Activated naive CD8-positive, alpha-beta T cell treated with anti-CD3 and anti-CD28 coated beads, Interleukin-2, amount 10 ng/mL, durations not matched to agents 7 days and 5 days (primary cell): ENCODE data around the gene CASD1. TPM values are rescaled to one million over a fixed set of nuclear protein-coding genes. Genes with fewer than 3 reads are reported as not detected.

Experiments used
- ATAC-seq: fragments of 150-1000 bp; cut with Tn5 transposase; one replicate; pipeline ENCODE4 v1.10.0; 2021; ENCODE audit warnings: low read depth, moderate library complexity
- POLR2A ChIA-PET: fragments of 350-600 bp; sonication (Branson Sonifier 250); formaldehyde crosslinking; loops from one replicate; lab custom pipeline; 2021; ENCODE audit warnings: antibody characterized with exemption; lab: Charles Lee
- DNase-seq: peaks from one replicate; pipeline ENCODE4 v3.0.0; 2021
- H3K27ac Mint-ChIP-seq: one replicate; pipeline ENCODE4 v1.8.0; 2022; ENCODE audit warnings: mild to moderate bottlenecking, mixed read lengths
- H3K27me3 Mint-ChIP-seq: one replicate; pipeline ENCODE4 v1.8.0; 2022; ENCODE audit warnings: mild to moderate bottlenecking, moderate library complexity, mixed read lengths
- H3K36me3 Mint-ChIP-seq: one replicate; pipeline ENCODE4 v1.8.0; 2021; ENCODE audit warnings: mild to moderate bottlenecking, mixed read lengths
- H3K4me1 Mint-ChIP-seq: one replicate; pipeline ENCODE4 v1.8.0; 2021; ENCODE audit warnings: mixed read lengths
- H3K4me3 Mint-ChIP-seq: one replicate; pipeline ENCODE4 v1.8.0; 2022; ENCODE audit warnings: mild to moderate bottlenecking, moderate library complexity, mixed read lengths
- H3K9me3 Mint-ChIP-seq: one replicate; pipeline ENCODE4 v1.8.0; 2021; ENCODE audit warnings: mixed read lengths
- total RNA-seq, 2 experiments: library from RNA; stranded (reverse); gene quantifications; one replicate each; pipeline ENCODE4 v1.2.3, GENCODE V29; 2021

The CASD1 gene
- total RNA-seq, 2 experiments from 2014 or later, result 17.5 to 17.8 TPM

DNA sequence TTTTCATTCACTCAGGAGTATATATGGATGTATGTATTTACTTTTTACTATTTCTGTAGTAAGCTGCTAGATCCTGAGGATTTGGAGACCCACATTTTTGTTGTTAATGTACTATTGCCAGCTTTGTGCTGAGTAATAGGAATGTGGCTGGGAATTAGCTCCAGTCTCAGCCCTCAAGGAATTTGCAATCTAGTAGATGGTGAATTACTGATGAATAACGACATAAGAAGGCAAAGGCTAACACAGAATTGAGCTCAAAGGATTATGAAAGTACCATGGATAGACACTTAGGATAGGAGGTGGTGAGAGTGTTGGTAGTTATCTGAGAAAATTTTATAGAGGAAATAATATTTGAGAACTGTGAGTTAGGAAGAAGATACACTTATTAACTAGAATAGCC is 19.9 kb downstream of the CASD1 start:
- Mint-ChIP-seq H3K27ac (no peak overlapping the region), H3K4me3 (no peak overlapping the region), H3K9me3 (no peaks in the 10 kb centered on the region), H3K36me3 (peaks cover 10% of the 10 kb centered on the region), H3K27me3 (no peaks in the 10 kb centered on the region), H3K4me1 (no peaks in the 10 kb centered on the region)
- DNase-seq (no peak), ATAC-seq (no peak)
- POLR2A ChIA-PET, result no interaction called here

DNA sequence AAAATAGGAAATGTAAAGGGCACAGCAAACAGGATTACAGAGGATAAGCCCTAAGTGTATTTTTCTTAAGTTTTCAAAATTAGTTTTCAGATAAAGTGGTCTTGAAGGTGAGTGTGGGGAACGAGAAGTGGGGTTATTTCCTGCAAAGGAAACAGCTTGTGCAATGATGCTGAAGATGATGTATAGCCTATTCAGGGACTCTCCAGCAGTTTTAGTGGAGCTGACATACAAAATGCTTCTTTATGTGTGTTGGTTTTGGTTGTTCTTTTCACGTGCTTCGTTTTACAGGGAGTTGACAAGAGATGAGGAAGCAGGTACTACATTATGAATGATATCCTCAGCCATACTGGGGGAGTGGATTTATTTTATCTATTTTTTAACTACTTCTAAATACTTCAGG is 20.5 kb downstream of the CASD1 start:
- no peaks in the 10 kb centered on the region for H3K27me3 Mint-ChIP-seq
- H3K36me3 Mint-ChIP-seq, result peaks cover 11% of the 10 kb centered on the region
- POLR2A ChIA-PET, result no interaction called here
- no peak overlapping the region for H3K27ac Mint-ChIP-seq
- H3K4me1 Mint-ChIP-seq, result no peaks in the 10 kb centered on the region
- no peak for ATAC-seq
- DNase-seq, result no peak
- no peaks in the 10 kb centered on the region for H3K9me3 Mint-ChIP-seq
- H3K4me3 Mint-ChIP-seq, result no peak overlapping the region

DNA sequence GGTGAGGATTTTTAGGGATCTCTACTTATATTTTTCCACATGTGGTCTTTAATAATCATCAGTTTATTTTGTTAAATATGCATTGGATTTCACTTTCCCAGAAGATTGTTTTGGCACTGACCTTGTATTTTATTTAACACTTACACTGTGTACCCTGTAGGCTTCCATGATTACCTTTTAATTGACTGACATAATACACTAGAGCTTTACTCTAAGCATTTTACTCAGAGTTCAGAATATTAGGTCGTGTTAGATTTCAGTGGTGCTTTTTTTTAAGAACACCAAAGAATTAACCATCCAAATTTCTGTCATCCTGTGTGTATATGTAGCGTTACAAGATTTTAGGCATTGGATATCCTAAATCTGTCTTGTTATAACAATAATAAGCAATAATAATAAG is 23.1 kb downstream of the CASD1 start:
- DNase-seq, result no peak
- Mint-ChIP-seq H3K9me3 (no peaks in the 10 kb centered on the region), H3K36me3 (peaks cover 18% of the 10 kb centered on the region), H3K4me3 (no peak overlapping the region), H3K4me1 (no peaks in the 10 kb centered on the region), H3K27me3 (no peaks in the 10 kb centered on the region), H3K27ac (no peak overlapping the region)
- POLR2A ChIA-PET, result no interaction called here
- no peak for ATAC-seq

DNA sequence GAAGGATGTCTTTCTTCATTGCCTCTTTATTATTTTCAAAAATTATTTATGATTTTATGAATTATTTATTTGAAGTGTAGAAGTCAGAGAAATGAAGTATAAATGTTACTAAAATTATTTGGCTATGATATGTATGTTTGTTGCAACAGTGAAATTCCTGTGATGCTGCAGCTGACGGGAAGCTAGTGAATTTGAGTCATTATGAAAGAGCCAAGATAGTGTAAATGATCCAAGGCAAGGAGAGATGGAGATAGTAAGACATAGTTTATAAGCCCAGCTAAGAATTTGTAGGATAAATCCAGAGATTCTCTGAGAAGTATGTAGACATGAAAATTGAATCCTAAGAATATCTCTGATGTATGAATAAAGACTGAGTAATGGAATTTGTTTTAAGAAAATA is 30.8 kb downstream of the CASD1 start:
- POLR2A ChIA-PET, result no interaction called here
- Mint-ChIP-seq H3K4me1 (peaks cover 1% of the 10 kb centered on the region), H3K27me3 (no peaks in the 10 kb centered on the region), H3K9me3 (no peaks in the 10 kb centered on the region), H3K27ac (no peak overlapping the region), H3K4me3 (no peak overlapping the region), H3K36me3 (peaks cover 19% of the 10 kb centered on the region)
- ATAC-seq, result no peak
- no peak for DNase-seq

DNA sequence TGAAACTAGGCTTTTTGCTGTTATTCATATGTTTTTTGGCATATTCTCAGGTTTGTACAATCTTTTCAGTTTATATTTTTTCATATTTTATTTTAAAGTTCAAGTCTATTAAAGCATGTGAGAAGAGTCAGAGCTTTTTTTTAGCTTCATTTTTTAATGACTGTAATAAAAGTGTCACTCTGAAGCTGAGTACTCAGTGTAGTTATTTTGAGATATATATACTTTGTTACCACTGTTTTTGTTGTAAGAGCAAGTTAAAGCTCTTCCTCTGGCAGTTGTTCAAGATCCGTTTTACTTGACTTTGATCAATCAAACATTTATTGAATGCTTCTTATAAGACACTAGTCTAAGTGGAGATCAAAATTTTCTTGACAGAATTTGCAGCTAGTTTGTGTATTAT is 37.5 kb downstream of the CASD1 start:
- H3K9me3 Mint-ChIP-seq, result no peaks in the 10 kb centered on the region
- H3K4me3 Mint-ChIP-seq, result no peak overlapping the region
- POLR2A ChIA-PET, result no interaction called here
- H3K27me3 Mint-ChIP-seq, result no peaks in the 10 kb centered on the region
- no peak for DNase-seq
- no peak overlapping the region for H3K27ac Mint-ChIP-seq
- no peak for ATAC-seq
- peaks cover 12% of the 10 kb centered on the region for H3K36me3 Mint-ChIP-seq
- H3K4me1 Mint-ChIP-seq, result peaks cover 1% of the 10 kb centered on the region

DNA sequence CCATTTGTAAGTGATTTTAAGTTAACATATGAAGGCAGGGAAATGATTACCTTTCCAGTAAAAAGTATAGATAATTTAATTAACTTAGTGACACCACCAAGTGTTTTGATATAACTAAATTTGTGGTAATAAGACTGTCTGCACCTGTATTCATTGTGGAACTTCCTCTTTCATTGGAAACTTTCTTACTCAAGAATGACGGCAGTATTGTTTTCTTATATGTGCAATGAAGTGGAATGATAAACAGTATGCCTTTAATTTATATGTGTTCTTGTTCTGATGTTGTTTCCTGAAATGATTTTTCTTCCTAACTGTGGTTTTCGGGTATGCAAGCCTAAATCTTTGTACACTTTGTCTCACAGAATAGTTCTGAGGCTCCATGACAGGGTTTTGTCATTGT is 46.4 kb downstream of the CASD1 start:
- DNase-seq (no peak), ATAC-seq (no peak)
- no peaks in the 10 kb centered on the region for H3K4me1 Mint-ChIP-seq
- no peak overlapping the region for H3K27ac Mint-ChIP-seq
- no peaks in the 10 kb centered on the region for H3K9me3 Mint-ChIP-seq
- H3K4me3 Mint-ChIP-seq, result no peak overlapping the region
- H3K27me3 Mint-ChIP-seq, result no peaks in the 10 kb centered on the region
- POLR2A ChIA-PET, result interaction anchor here (0.8 kb wide), 1 partner anchor 10 kb away, joined by 4 read pairs; no protein-coding TSS in a partner anchor
- peaks cover 16% of the 10 kb centered on the region for H3K36me3 Mint-ChIP-seq

DNA sequence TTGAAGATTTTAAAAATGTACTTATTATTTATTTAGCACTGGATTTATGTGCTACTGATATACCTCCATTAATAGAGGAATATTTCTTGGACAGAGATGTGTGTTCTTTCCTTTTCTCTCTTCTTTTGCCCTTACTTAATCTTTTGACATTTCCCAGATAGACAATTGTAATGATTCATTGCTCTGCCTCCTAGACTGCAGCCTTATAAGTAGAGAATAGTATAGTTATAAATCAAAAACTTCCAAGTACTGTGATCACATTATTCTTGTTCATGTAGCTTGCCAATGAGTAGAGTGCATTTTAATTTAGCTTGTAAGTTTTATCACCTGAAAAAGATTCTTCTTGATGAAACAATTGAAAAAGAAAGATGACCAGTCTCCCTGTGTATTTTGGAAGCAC is 47.6 kb downstream of the CASD1 start:
- ATAC-seq, result no peak
- Mint-ChIP-seq H3K27me3 (no peaks in the 10 kb centered on the region), H3K4me3 (no peak overlapping the region), H3K36me3 (peaks cover 14% of the 10 kb centered on the region), H3K27ac (no peak overlapping the region), H3K9me3 (no peaks in the 10 kb centered on the region), H3K4me1 (no peaks in the 10 kb centered on the region)
- POLR2A ChIA-PET, result no interaction called here
- DNase-seq, result no peak

DNA sequence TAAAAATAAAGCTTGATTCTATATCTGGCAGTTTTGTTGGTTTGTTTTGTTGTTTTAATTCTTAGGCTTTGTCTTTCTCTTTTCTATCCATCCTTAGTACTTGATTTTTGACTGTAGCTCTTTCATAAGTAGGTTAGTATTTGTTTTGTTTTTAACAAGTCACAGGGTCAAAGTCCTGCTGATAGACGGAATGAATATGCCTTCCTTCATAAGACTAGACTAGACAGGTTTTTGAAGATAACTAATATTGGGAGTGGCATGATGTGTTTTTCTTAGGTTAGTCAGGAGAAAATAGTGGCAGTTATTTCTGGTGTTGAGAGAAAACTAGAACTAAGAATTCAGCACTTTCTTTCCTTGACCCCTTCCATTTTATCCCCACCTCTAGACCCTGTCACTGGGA is 50.4 kb downstream of the CASD1 start:
- H3K4me1 Mint-ChIP-seq, result no peaks in the 10 kb centered on the region
- no peak overlapping the region for H3K27ac Mint-ChIP-seq
- peaks cover 7% of the 10 kb centered on the region for H3K36me3 Mint-ChIP-seq
- H3K4me3 Mint-ChIP-seq, result no peak overlapping the region
- H3K27me3 Mint-ChIP-seq, result no peaks in the 10 kb centered on the region
- no peaks in the 10 kb centered on the region for H3K9me3 Mint-ChIP-seq
- DNase-seq, result no peak
- no peak for ATAC-seq
- POLR2A ChIA-PET, result no interaction called here

DNA sequence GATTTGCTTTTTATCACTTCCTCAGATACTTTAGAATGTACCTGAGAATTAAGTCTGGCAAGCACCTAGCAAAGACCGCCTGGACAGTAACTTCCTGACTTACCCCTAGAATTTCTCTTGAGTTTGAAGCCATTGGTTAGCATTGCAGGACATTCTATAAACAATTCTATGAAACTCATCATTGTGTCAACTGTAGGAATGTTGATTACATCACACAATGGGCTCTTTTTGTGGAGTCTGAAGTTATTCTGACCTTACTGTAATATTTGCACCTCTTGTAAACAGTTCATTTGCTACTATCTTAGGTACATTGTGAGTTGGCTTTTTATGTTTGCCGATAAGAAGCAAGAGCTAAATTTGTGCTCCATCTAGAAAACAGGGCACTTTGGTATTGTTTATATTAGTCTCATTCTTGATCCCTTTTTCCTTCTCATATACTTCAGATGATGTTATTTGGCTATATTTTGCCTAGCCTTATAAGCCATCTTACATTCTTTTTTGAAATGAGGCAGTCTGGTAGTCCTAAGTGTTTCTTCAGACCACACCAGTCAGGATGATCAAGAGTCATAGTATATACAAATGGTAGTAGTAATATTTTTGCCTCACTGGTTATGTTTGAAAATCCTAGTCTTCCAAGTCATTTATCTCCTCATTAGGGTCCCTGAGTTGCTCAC is 52.4 kb downstream of the CASD1 start:
- no peaks in the 10 kb centered on the region for H3K27me3 Mint-ChIP-seq
- H3K27ac Mint-ChIP-seq, result no peak overlapping the region
- no peak overlapping the region for H3K4me3 Mint-ChIP-seq
- peaks cover 7% of the 10 kb centered on the region for H3K36me3 Mint-ChIP-seq
- H3K9me3 Mint-ChIP-seq, result no peaks in the 10 kb centered on the region
- POLR2A ChIA-PET, result no interaction called here
- H3K4me1 Mint-ChIP-seq, result no peaks in the 10 kb centered on the region
- DNase-seq, result no peak
- no peak for ATAC-seq

DNA sequence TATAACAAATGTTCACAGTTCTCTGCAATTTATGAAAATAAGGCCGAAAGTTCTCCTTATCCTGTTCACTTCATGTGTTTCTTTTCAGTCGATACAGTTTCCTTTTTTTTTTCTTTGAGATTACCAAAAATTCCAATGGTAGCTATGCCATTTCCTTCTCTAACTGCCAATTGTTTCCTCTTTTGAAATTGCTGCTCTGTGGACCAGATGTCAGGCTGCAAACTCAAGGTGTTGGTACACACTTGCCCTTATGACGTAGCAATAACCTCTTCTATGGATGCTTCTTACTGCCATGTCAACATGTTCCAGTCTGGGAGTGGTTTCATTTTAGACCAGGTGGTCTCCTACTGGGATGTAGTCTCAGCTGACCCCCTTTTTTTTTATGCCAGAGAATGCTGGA is 52.9 kb downstream of the CASD1 start:
- Mint-ChIP-seq H3K4me3 (no peak overlapping the region), H3K27me3 (no peaks in the 10 kb centered on the region), H3K4me1 (no peaks in the 10 kb centered on the region), H3K9me3 (no peaks in the 10 kb centered on the region), H3K36me3 (peaks cover 3% of the 10 kb centered on the region), H3K27ac (no peak overlapping the region)
- POLR2A ChIA-PET, result no interaction called here
- no peak for DNase-seq
- no peak for ATAC-seq

DNA sequence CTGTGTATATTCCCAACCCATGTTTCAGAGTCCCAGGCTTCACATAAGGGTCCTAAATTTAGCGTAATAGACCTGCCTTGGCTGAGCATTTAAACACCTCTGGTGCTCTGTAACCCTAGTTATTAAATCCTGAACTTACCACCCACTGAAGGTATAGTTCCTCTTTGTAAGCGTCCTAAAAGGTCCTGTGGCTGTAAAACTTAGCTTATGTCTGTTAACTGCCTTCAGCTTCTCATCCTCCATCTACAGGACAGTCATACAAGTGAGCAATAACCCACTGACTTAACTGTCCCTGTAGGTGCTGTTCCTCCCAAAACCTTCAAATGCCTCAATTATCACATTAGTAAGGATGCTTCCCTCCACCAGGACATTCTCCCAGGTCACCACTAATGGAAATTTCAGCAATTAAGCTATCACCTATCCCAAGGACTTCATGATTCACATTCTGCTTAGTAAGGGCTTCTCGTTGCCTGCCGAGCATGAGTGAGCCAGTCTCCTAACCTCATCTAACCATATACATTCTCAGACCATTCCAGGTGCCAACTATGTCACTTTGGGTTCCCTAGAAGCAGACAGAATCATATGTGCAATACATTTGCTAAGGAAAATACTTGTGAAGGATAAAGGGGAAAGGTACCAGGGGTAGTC is 55.8 kb downstream of the CASD1 start:
- POLR2A ChIA-PET, result interaction anchor here (0.7 kb wide), 1 partner anchor 9 kb away, joined by 4 read pairs; no protein-coding TSS in a partner anchor
- Mint-ChIP-seq H3K27me3 (no peaks in the 10 kb centered on the region), H3K9me3 (peaks cover 1% of the 10 kb centered on the region), H3K36me3 (no peaks in the 10 kb centered on the region), H3K27ac (no peak overlapping the region), H3K4me1 (no peaks in the 10 kb centered on the region), H3K4me3 (no peak overlapping the region)
- DNase-seq (no peak), ATAC-seq (no peak)

DNA sequence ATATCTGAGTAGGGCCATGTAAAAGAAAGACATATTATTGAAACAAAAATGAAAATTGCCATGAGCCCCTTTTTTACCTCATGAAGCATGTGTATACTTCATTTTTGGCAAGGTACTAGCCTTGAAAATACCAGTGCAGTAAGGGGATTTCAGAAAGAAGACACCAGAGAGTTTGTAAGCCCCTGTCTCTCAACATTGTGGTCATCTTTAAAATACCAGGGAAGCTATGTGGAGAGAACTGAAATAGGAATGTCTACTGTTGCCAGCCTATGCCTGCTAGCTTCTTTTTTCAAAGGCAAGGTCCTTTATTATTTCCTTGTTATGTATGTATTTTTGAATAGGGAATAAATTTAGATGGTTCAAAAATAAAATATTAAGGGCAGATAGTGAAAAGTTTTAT is 57.8 kb downstream of the CASD1 start:
- DNase-seq (no peak), ATAC-seq (no peak)
- H3K36me3 Mint-ChIP-seq, result peaks cover 7% of the 10 kb centered on the region

DNA sequence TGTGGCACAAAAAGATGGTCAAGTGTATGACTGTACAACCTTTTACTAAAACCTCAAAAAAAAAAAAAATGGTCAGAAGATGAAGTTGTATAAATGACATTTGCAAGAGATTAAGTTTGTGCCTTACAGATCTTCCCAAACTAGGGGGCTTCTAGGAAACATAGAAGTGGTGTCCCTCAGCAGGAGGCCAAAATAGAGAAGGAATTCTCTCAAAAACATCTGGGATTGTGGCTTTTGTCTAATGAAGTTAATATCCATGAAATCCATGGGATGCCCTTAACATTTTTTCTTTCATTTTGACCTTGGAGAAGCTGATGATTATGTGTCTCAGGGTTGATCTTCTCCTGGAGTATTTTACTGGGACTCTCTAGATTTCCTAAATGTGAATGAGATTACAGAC is 62.2 kb downstream of the CASD1 start:
- Mint-ChIP-seq H3K36me3 (peaks cover 29% of the 10 kb centered on the region), H3K4me1 (no peaks in the 10 kb centered on the region), H3K4me3 (no peak overlapping the region), H3K9me3 (peaks cover 15% of the 10 kb centered on the region), H3K27me3 (no peaks in the 10 kb centered on the region), H3K27ac (no peak overlapping the region)
- DNase-seq, result no peak
- POLR2A ChIA-PET, result no interaction called here
- ATAC-seq, result no peak

More for the DNA sequence above, 57.8 kb downstream of the CASD1 start:
- H3K27me3 Mint-ChIP-seq, result no peaks in the 10 kb centered on the region
- no peak overlapping the region for H3K27ac Mint-ChIP-seq
- H3K4me1 Mint-ChIP-seq, result no peaks in the 10 kb centered on the region
- peaks cover 1% of the 10 kb centered on the region for H3K9me3 Mint-ChIP-seq
- POLR2A ChIA-PET, result no interaction called here
- no peak overlapping the region for H3K4me3 Mint-ChIP-seq

DNA sequence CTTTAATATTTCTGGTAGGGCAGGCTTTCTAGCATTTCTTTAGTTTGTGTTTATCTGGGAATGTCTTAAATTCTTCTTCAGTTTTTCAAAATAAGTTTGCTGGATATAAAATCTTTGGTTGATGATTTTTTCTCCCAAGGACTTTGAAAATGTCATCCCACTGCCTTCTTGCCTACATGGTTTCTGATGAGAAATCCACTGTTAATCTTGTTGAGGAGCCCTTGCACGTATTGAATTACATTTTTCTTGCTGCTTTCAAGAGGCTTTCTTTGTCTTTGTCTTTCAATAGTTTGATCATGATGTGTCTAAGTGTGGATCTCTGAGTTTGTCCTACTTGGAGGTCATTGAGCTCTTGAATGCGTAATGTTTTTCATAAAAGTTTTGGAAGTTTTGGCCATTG is 66.0 kb downstream of the CASD1 start:
- Mint-ChIP-seq H3K27me3 (no peaks in the 10 kb centered on the region), H3K27ac (no peak overlapping the region), H3K9me3 (peaks cover 13% of the 10 kb centered on the region), H3K4me1 (no peaks in the 10 kb centered on the region), H3K36me3 (peaks cover 41% of the 10 kb centered on the region), H3K4me3 (no peak overlapping the region)
- DNase-seq (no peak), ATAC-seq (no peak)
- POLR2A ChIA-PET, result no interaction called here
